GM12875 (cell line): Measurements from ENCODE around the gene S1PR3.

Source experiments
- H3K4me3 ChIP-seq: one replicate; pipeline ENCODE4 v1.5.1; 2011; ENCODE audit warnings: low read depth, low read length, control low read depth
- CTCF ChIP-seq: IDR thresholded peaks from 2 replicates; pipeline ENCODE4 v1.5.1; 2011; ENCODE audit warnings: low read depth, mild to moderate bottlenecking, control low read depth, inconsistent platforms, low read length, moderate library complexity, borderline replicate concordance; ENCODE audit not compliant: insufficient read depth

S1PR3 gene

GRCh38 chr9:88985616-88986015 is 5.7 kb upstream of the S1PR3 start:
- no peak overlapping the region for H3K4me3 ChIP-seq
- TF ChIP-seq CTCF, result no peak

- H3K4me3 ChIP-seq, result no peak overlapping the region
- TF ChIP-seq CTCF, result no peak
Measured at GRCh38 chr9:88986776-88987175, 4.5 kb upstream of the S1PR3 start.

- no peak for TF ChIP-seq CTCF
Measured at GRCh38 chr9:88987661-88988060, 3.6 kb upstream of the S1PR3 start.

GRCh38 chr9:88988796-88989641 is 2.2 kb upstream of the S1PR3 start:
- H3K4me3 ChIP-seq, result no peak overlapping the region
- no peak for TF ChIP-seq CTCF

More at GRCh38 chr9:88987661-88988060, 3.6 kb upstream of the S1PR3 start:
- no peak overlapping the region for H3K4me3 ChIP-seq

- no peak for TF ChIP-seq CTCF
- H3K4me3 ChIP-seq, result no peak overlapping the region
Measured at GRCh38 chr9:88990041-88990728, 1.1 kb upstream of the S1PR3 start.

- H3K4me3 ChIP-seq, result no peak overlapping the region
- no peak for TF ChIP-seq CTCF
Measured at GRCh38 chr9:88990729-88991065, 571 bp upstream of the S1PR3 start.

GRCh38 chr9:88992556-88992955 is 1.3 kb downstream of the S1PR3 start:
- TF ChIP-seq CTCF, result no peak
- no peak overlapping the region for H3K4me3 ChIP-seq
